GM12878 (cell line): ENCODE measurements around the gene AP2B1. TPM values are rescaled to one million over a fixed set of nuclear protein-coding genes. Genes with fewer than 3 reads are reported as not detected.

ENCODE experiments used
- DPF2 ChIP-seq: fragments of 450-650 bp; IDR thresholded peaks from 2 replicates; pipeline ENCODE4 v1.6.1; 2017; ENCODE audit warnings: mild to moderate bottlenecking
- EP300 ChIP-seq, 2 experiments: fragments of 150-350 bp in 1 of 2; IDR thresholded peaks; 2 replicates each; pipeline ENCODE4 v1.6.1; 2011 to 2012; ENCODE audit warnings: low read depth in 2 of 2, low read length in 2 of 2, borderline replicate concordance in 1 of 2, improper control_type of control experiment in 1 of 2, inconsistent platforms in 1 of 2; ENCODE audit not compliant: control insufficient read depth in 1 of 2
- HDAC2 ChIP-seq: fragments of 200-600 bp; sonication (generic); IDR thresholded peaks from 2 replicates; pipeline ENCODE4 v1.6.1; 2017
- JUNB ChIP-seq: IDR thresholded peaks from 2 replicates; pipeline ENCODE4 v1.6.1; 2016; ENCODE audit warnings: antibody characterized with exemption, mild to moderate bottlenecking
- KAT2A ChIP-seq: conservative IDR thresholded peaks from 2 replicates; pipeline ENCODE4 v1.6.1; 2011; ENCODE audit warnings: low read depth, low read length; ENCODE audit not compliant: control insufficient read depth
- KLF5 ChIP-seq: fragments of 450-650 bp; IDR thresholded peaks from 2 replicates; pipeline ENCODE4 v1.6.1; 2014; ENCODE audit warnings: mild to moderate bottlenecking; ENCODE audit not compliant: partially characterized antibody
- PAX5 ChIP-seq: IDR thresholded peaks from 2 replicates; pipeline ENCODE4 v1.6.1; 2011; ENCODE audit warnings: low read depth, low read length, borderline replicate concordance
- RAD21 ChIP-seq: IDR thresholded peaks from 2 replicates; pipeline ENCODE4 v1.6.1; 2011; ENCODE audit warnings: mild to moderate bottlenecking, low read depth, low read length, moderate library complexity; ENCODE audit not compliant: insufficient read depth
- polyA plus RNA-seq, 11 experiments: library from polyadenylated mRNA; depleted of rRNA in 4 of 11; unstranded in 6 of 11; stranded (reverse) in 5 of 11; fragments of >200 nt; fragmentation: Nextera tagmentation in 4 of 11; fragmentation: Illumina TruSeq in 1 of 11; extraction: Ambion mirVana in 4 of 11; extraction: Trizol in 1 of 11; gene quantifications; 1 replicate in 1 of 11; 2 replicates in 10 of 11; pipeline versions ENCODE4 v1.2.1 to v1.2.3, GENCODE V29; 2011 to 2016; ENCODE audit warnings: inconsistent platforms in 2 of 11, missing spikeins in 2 of 11, low read depth in 1 of 11
- total RNA-seq, 4 experiments: library from RNA; depleted of rRNA in 3 of 4; stranded (reverse); fragments of >200 nt in 3 of 4; fragmentation: Illumina TruSeq in 1 of 4; extraction: Trizol in 1 of 4; gene quantifications; 2 replicates each; pipeline versions ENCODE4 v1.2.1 to v1.2.3, GENCODE V29; 2013 to 2021
- TF ChIP-seq, protein P1 (sequence below): fragments of 450-650 bp; IDR thresholded peaks from 2 replicates; pipeline ENCODE4 v1.6.1; 2017; ENCODE audit warnings: mild to moderate bottlenecking, low read depth, inconsistent platforms; ENCODE audit not compliant: poor library complexity, severe bottlenecking
- TF ChIP-seq, protein P2 (sequence below): IDR thresholded peaks from 2 replicates; pipeline ENCODE4 v1.6.1; 2012; ENCODE audit warnings: mild to moderate bottlenecking, low read depth, low read length
- TF ChIP-seq, protein P3 (sequence below): fragments of 450-650 bp; IDR thresholded peaks from 2 replicates; pipeline ENCODE4 v1.6.1; 2016; ENCODE audit warnings: mild to moderate bottlenecking

Gene AP2B1
- total and polyA plus RNA-seq, 10 of the 15 experiments (the other 5 are each of a cell fraction or from before 2014, with no cell fraction given) = 18.6 to 112 (median 53.9) TPM

DNA sequence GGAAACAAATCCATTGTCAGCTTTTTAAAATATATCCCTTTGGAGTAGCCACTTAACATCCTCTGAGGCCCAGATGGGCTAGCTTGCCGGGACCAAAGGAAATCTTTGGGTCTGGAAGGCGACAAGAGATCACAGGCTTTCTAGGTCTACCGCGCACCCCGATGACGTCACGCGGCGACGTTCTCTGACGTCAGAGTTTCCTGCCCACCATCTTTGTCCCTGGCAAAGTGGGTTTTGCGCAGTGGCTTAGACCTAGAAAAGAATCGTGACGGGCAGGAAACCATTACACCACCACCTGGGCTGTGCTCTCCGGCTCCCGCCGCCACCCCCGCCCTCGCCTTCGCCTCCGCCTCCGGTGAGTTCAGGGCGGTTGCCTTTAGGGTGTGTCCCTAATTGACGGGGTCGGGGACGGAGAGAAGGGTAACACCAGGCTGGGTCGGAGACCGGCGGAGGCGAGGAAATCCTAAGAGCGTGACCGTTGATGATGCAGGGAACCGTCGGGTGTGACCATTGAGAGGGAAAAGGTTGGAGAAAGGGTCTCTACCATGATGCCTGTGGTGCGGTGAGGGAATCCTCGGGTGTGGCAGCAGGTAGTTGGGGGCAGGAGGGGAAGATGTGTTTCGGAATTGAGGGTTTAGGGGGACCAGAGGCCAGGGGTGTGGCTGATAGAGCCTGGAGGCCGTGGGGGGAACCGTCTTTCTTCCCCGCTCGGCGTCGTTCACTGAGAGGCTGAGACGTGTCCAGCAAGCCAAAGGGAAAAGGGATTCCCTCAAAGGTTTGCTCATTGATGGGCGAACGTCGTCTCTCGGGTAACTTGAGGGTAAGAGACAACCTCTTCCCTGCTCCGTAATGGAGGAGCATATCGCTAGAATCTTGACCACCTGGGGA lies at the start of gene AP2B1 (continued):
- TF ChIP-seq, protein P1, sequence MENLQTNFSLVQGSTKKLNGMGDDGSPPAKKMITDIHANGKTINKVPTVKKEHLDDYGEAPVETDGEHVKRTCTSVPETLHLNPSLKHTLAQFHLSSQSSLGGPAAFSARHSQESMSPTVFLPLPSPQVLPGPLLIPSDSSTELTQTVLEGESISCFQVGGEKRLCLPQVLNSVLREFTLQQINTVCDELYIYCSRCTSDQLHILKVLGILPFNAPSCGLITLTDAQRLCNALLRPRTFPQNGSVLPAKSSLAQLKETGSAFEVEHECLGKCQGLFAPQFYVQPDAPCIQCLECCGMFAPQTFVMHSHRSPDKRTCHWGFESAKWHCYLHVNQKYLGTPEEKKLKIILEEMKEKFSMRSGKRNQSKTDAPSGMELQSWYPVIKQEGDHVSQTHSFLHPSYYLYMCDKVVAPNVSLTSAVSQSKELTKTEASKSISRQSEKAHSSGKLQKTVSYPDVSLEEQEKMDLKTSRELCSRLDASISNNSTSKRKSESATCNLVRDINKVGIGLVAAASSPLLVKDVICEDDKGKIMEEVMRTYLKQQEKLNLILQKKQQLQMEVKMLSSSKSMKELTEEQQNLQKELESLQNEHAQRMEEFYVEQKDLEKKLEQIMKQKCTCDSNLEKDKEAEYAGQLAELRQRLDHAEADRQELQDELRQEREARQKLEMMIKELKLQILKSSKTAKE = peak; percentile 80
- TF ChIP-seq, protein P2, sequence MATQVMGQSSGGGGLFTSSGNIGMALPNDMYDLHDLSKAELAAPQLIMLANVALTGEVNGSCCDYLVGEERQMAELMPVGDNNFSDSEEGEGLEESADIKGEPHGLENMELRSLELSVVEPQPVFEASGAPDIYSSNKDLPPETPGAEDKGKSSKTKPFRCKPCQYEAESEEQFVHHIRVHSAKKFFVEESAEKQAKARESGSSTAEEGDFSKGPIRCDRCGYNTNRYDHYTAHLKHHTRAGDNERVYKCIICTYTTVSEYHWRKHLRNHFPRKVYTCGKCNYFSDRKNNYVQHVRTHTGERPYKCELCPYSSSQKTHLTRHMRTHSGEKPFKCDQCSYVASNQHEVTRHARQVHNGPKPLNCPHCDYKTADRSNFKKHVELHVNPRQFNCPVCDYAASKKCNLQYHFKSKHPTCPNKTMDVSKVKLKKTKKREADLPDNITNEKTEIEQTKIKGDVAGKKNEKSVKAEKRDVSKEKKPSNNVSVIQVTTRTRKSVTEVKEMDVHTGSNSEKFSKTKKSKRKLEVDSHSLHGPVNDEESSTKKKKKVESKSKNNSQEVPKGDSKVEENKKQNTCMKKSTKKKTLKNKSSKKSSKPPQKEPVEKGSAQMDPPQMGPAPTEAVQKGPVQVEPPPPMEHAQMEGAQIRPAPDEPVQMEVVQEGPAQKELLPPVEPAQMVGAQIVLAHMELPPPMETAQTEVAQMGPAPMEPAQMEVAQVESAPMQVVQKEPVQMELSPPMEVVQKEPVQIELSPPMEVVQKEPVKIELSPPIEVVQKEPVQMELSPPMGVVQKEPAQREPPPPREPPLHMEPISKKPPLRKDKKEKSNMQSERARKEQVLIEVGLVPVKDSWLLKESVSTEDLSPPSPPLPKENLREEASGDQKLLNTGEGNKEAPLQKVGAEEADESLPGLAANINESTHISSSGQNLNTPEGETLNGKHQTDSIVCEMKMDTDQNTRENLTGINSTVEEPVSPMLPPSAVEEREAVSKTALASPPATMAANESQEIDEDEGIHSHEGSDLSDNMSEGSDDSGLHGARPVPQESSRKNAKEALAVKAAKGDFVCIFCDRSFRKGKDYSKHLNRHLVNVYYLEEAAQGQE = no peak
- TF ChIP-seq, protein P3, sequence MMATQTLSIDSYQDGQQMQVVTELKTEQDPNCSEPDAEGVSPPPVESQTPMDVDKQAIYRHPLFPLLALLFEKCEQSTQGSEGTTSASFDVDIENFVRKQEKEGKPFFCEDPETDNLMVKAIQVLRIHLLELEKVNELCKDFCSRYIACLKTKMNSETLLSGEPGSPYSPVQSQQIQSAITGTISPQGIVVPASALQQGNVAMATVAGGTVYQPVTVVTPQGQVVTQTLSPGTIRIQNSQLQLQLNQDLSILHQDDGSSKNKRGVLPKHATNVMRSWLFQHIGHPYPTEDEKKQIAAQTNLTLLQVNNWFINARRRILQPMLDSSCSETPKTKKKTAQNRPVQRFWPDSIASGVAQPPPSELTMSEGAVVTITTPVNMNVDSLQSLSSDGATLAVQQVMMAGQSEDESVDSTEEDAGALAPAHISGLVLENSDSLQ = peak; percentile 79
- TF ChIP-seq PAX5 (peak; percentile 73; the same call in 1 of the 2 replicates), KAT2A (no peak), DPF2 (peak; percentile 53), JUNB (peak; percentile 40; the same call in 1 of the 2 replicates), RAD21 (no peak), KLF5 (no peak), EP300 (IDR thresholded peaks at IDR 0.05; ENCODE audit: borderline replicate concordance in 1 of 2, control insufficient read depth in 1 of 2, low read depth in 2 of 2, low read length in 2 of 2) (0 out of 4 replicates have a peak, but pooled peaks of 1 of the 2 experiments have one; percentile 62), HDAC2 (no peak)
